GM18909 (cell line): ENCODE data around the gene CNOT11.
A peak's percentile ranks its signal among the peaks of the same experiment; 100 is the strongest.

Source experiments
- ATAC-seq: cut with Tn5 transposase; IDR thresholded peaks from one replicate; pipeline ENCODE4 v1.9.1; 2021; ENCODE audit warnings: mild to moderate bottlenecking; ENCODE audit not compliant: unreplicated experiment, poor library complexity

The CNOT11 gene

DNA sequence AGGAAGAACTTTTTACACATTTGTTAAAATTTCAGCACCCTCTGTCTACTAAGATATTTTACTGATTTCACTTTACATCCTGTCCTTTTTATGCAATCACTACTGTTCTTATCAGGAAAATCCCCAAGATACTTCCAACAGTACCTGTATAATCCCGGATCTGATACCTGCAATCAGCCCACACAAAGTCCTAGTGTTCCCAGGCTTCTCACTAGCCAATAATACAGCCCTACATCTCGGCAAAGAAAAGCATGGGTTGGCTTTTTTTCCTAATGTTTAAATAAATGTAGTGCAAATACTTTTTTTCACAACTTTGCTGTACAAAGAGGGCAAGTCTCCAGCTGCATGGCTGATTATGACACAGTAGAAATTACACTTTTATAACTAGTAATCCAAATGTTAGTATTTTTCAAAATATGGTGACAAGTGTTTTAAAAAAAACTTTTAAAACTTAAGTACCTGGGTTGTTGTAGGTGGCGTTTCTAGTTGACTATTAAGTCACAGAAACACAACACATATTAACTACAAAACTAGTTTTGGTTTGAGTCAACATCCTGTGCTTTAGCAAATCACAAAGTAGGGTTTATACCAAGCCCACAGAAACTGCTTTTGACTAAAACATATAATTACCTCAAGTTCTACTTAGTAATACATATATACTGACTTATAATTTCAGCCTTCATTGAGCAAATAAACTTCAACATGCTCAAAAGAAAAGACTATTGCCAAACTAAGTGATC is 19.5 kb downstream of the CNOT11 start:
- peak; percentile 75 for ATAC-seq

- ATAC-seq = no peak
These were observed 20.4 kb downstream of the CNOT11 start for GRCh38 chr2:101273056-101273455.

GRCh38 chr2:101274142-101274541 is 21.5 kb downstream of the CNOT11 start:
- no peak for ATAC-seq

GRCh38 chr2:101277111-101277510 is 24.4 kb downstream of the CNOT11 start:
- no peak for ATAC-seq

- ATAC-seq = no peak
These were observed 26.2 kb downstream of the CNOT11 start for GRCh38 chr2:101278925-101279324.

DNA sequence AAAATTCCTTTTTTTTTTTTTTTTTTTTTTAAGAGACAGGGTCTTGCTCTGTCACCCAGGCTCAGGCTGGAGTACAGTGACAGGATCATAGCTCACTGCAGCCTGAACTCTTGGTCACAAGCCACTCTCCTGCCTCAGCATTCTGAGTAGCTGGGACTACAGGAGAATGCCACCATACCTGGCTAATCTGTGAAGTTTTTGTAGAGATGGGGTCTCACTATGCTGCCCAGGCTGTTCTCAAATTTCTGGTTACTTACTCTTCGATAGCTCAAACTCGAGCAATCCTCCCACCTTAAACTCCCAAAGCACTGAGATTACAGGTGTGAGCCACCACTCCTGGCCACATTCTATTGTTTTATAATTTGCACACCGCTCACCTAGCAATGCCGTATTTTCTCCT is 28.8 kb downstream of the CNOT11 start:
- ATAC-seq = no peak

DNA sequence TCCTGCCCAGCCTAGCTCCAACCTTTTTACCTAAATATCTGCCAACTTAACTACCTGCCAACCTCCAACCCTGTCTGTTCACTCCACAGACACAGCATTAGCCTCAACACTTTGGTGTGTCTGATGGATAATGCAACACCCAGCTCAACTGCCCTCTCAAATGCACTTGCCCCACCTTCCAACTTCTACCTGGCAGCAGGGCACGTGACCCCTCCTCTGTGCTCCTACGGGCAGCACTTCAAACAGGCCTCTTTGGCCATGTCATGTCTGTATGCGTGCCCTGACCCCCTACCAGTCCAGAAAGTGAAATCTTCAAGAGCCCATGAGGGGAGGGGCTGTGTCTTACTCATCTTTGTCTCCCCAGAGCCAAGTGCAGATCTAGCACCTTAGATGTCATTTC is 30.3 kb downstream of the CNOT11 start:
- no peak for ATAC-seq

- no peak for ATAC-seq
These were observed 34.0 kb downstream of the CNOT11 start for GRCh38 chr2:101286684-101287083.

DNA sequence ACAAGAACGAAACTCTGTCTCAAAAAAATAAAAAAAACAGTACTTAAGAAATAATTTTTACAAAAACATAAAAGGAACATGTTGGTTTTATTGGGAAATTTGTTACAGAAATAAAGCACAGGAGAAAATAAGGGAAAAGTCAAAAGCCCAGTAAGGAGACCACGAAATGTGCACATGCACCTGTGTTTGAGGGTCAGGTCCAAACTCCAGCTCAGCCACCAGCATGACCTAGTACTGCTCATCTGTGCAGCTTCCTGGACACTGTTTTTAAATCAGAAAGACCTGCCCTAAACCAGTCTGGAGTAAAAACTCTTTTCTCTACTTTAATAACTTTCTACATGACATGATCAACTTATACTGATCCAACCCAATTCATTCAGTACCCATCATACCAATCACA is 34.6 kb downstream of the CNOT11 start:
- ATAC-seq = no peak

DNA sequence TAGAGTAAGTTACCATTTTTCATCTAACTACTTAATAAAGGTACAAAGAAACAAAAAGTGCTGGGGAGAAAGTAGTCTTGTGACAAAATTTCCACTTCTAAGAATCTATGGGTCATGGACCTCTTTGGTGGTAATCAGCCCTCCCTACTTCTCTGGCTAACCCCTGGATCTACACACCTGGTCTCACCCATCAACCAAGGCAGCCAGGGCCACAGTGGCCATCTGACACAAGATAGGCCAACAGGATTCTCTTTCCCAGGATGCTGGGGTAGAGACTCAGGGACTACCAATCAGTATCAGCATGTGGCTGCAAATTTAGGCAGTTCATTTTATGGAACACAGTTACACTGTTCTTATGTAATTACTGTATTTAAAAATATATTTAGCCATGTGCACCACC is 38.0 kb downstream of the CNOT11 start:
- no peak for ATAC-seq

DNA sequence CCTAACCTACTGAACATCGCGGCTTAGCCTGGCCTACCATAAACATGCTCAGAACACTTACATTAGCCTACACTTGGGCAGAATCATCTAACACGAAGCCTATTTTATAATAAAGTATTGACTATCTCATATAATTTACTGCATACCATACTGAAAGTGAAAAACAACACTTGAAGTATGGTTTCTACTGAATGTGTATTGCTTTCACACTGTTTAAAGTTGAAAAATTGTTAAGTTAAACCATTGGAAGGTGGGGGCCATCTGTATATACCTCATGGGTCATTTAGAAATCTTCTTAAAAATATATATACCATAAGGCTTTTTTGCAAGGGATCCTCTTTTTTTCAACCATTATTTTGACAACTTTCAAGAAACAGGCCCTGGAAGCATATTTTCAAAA is 39.3 kb downstream of the CNOT11 start:
- no peak for ATAC-seq

- no peak for ATAC-seq
These were observed 40.9 kb downstream of the CNOT11 start for GRCh38 chr2:101293544-101293943.

DNA sequence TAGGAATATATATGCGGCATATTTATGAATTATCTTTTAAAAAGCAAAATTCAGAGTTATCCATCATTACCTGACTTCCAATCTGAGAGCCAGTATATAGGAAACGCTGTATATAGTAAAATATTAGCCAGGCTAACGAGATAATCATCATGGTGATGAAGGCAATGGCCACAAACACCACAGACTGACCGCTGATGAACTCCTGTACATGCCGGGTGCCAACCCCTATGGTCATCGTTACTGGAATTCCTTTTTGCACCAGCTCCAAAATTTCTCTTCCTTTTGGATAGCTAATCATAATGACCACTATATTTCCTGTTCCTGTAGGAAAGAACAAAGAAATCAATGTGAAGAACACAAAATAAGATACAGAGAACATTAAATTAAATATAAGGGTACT is 42.2 kb downstream of the CNOT11 start:
- ATAC-seq = no peak

DNA sequence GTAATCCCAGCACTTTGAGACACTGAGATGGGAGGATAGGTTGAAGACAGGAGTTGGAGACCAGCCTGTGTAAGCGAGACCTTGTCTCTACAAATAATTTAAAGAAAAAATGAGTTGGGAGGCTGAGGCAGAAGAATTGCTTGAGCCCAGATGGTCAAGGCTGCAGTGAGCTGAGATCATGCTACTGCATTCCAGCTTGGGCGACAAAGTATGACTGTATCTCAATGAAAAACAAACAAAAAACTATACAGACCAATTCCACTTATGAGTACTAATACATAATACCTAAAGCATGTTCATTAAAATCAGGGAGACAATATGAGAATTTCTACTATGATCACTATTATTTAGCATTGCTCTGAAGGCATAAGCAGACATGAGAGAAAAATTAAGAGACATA is 43.2 kb downstream of the CNOT11 start:
- ATAC-seq = no peak

GRCh38 chr2:101296371-101296770 is 43.7 kb downstream of the CNOT11 start:
- ATAC-seq = no peak

GRCh38 chr2:101297383-101297782 is 44.7 kb downstream of the CNOT11 start:
- ATAC-seq = no peak

DNA sequence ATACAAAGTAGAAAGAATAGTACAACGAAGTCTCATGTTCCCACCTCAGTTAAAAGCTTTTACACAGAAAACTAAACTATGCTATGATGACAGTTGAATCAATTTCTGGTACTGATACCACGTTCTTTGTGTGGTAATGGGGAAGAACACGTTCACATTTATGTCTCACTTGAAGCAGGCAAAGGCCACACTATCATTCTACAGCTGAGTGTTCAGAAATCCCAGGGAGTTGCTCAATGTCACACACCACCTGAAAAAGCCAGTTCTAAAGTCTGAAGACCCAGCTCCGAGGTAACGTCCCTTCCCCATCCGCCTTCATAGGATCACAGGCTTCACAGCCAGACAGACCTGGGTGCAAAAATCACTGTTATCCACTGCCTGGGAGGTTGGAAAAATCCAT is 46.9 kb downstream of the CNOT11 start:
- ATAC-seq = no peak

- ATAC-seq = no peak
These were observed 47.5 kb downstream of the CNOT11 start for GRCh38 chr2:101300164-101300563.

- ATAC-seq = no peak
These were observed 48.1 kb downstream of the CNOT11 start for GRCh38 chr2:101300836-101301235.

GRCh38 chr2:101302016-101302415 is 49.3 kb downstream of the CNOT11 start:
- no peak for ATAC-seq

- ATAC-seq = no peak
These were observed 51.0 kb downstream of the CNOT11 start for GRCh38 chr2:101303688-101304087.

DNA sequence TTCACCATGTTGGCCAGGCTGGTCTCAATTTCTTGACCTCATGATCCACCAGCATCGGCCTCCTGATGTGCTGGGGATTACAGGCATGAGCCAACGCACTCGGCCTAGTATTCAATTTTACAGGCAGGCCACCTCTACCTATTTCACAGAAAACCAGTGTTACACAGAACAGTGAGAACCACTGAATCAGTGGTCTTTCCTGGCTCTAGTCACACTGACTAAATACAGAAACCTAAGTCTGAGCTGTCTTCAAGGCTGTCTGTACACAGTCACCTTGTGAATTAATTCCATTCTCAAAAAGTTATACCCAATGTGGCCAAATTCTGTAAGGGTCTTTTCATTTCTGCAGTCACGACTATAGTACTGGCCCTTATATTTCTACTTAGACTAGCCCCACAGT is 52.3 kb downstream of the CNOT11 start:
- ATAC-seq = no peak
